SIG-M5 treated with dmso at 0.1 percent for 504 hours (cell line): ENCODE results near the gene DOK6.

ENCODE experiments used
- DNase-seq: peaks from one replicate; lab custom pipeline; 2025; ENCODE audit not compliant: unreplicated experiment; lab: John Stamatoyannopoulos, UW

Gene DOK6

DNA sequence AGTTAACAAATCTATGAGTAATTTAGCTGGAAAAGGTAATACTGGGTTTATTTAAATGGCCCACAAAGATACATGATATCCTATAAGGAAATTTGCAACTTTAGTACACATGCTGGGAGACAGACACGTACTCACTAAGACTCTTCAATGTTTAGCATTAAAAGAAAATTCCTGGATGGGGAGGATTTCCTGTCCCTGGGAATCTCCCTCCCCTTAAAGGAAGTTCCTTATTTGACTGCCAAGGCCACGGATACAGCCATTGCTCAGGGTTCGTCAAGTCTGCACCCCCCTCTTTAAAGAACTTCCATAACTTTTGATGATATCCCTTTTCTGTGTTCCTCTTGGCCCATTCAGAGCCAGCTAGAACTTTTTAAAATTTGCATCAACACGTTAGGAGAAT, 279.4 kb downstream of the DOK6 start:
- no peak for DNase-seq

GRCh38 chr18:69683176-69683575, 282.5 kb downstream of the DOK6 start:
- no peak for DNase-seq

DNA sequence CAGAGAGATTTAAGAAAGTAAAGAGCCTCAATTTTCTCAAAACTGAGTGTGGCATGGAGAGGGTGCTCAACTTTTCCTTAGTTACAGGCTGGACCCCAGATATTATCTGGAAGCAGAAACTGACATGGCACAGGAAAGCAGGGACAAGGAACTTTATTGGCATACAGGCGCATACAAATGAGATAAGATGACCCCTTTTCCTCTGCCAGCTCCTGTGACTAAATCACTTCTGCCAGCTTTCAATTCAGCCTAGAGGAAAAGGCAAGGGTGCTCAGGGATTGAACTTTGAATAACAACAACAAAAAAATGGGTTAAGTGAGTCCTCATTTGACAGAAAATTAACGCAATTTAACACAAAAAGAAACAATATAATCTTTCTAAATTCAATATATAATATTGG, 284.1 kb downstream of the DOK6 start:
- no peak for DNase-seq

GRCh38 chr18:69686861-69687260, 286.2 kb downstream of the DOK6 start:
- no peak for DNase-seq

GRCh38 chr18:69689121-69689759, 288.6 kb downstream of the DOK6 start:
- DNase-seq: no peak

DNA sequence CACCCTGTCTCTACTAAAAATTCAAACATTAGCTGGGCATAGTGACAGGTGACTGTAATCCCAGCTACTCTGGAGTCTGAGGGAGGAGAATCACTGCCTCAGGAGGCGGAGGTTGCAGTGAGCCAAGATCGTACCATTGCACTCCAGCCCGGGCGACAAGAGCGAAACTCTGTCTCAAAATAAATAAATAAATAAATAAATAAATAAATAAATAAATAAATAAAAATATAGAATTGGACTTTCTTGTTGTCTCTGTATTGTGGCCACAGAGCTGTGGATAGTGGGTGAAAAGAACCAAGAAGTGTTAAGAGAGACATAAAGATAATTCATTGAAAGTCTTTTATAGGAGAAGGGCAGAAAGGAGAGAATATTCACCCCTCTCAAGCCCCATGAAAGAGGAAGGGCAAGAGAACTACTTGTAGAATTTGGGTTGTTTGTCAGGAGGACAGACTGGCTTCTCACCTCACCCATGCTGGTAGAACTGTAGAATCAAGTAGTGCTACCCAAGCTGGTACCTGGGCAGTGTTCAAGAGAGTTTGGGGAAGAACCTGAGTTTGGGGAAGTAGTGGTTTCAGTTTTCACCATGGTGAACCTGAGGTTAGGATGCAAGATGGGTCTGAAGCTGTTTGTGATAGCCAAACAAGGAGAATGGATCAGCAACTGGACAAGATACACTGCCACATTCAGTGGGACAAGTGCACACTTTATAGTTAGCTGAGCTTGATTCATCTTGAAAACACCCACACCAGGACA, 290.5 kb downstream of the DOK6 start:
- DNase-seq: no peak

GRCh38 chr18:69697069-69697468, 296.4 kb downstream of the DOK6 start:
- no peak for DNase-seq

DNA sequence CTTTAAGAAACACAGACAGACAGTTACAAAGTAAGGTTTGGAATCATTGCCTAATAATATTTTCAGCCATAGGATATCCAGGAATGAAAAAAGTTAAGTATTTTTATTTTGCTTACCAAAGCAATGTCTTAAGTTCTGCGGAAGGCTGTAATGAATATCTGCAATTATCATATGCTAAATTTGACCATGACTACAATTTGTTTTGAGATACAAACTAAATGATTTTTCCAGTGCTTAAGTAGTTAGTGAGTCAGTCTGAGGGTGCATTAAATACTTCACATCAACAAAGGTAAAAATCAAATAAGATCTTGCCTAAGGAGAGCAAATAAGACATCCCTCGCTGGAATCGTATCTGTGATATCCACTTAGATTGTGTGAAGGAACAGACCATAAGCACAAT, 297.0 kb downstream of the DOK6 start:
- DNase-seq: no peak

DNA sequence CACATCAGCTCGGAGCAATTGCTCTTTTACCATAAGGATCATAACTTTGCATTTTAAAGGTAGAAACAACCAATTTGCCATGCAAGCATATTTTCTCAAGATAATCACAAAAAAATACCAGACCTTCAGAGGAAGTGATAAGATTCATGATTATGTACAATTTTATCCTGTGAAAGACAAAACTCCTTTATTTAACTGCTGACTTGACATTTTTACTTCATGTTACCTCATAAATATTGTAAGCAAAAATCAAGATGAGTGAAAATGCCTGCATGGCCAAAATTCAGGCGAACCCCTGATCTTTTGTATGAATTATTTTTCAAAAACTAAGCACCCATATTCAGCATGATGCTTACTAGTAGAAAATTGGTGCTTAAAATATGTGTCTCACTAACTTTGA, 300.6 kb downstream of the DOK6 start:
- DNase-seq: no peak

GRCh38 chr18:69703461-69703860, 302.8 kb downstream of the DOK6 start:
- DNase-seq: no peak

DNA sequence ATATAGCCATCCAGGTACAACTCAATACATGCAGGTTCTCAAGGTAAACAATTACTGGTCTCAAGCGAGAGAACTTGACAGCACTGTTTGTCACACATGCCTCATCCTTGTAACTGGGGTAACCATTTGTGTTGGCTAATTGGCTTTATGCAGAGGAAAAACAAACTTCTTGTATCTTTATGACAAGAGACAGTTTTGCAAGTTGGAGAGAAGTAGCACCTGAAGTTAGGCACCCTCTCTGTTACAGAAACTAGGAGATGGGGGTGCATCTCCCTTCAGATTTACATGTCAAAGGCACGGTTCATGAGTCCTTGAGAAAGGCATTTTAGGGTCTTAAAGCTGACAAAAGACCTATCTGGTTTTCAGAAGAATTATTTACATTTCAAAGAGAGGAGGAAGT, 305.3 kb downstream of the DOK6 start:
- DNase-seq: no peak

DNA sequence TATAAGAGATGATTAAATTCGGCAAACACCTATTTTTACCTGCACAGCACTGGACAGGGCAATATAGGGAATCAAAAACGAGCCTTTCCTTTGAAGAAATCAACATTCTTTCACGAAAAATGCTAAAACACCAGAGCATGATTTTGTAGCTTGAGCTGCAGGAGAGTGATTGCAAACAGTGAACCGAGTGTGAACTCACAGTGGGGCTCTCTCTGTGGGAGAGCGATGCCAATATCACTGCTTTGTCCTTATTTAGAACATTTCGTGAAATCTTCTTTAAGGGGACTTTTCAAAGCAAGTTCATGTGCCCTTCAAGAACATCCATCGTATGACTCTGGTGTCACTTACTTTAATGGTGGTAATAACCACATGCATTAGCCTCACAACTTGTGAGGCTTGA, 308.2 kb downstream of the DOK6 start:
- no peak for DNase-seq

DNA sequence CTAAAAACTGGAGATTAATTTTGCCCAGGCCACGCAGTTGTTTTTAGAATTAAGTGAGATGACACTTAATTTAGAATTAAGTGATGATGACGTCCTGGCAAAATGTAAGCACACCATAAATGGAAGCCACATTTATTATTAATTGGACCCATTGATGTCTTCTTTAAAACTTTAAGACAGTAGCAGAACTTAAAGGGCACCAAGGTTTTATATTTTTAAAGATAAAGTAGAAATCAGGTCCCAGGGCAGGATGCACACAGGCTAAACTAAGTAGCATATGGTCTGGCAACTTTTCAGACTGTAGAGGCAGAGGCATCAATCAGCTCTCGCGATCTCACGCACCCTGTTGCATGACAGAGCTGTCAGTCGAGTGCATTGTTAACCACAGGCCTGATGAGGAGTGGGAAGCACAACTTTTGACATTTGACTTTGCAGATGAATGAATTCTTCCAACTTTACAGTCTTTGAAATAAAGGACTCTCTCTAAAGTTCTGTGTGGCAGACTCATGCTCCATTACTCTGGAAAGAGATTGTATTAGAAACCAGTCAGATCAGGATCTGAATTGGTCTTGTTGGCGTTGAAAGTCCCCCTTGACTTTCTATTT, 314.6 kb downstream of the DOK6 start:
- DNase-seq: no peak

- no peak for DNase-seq
Observed at GRCh38 chr18:69717586-69717985, 316.9 kb downstream of the DOK6 start.

GRCh38 chr18:69718912-69719547, 318.3 kb downstream of the DOK6 start:
- DNase-seq: no peak

DNA sequence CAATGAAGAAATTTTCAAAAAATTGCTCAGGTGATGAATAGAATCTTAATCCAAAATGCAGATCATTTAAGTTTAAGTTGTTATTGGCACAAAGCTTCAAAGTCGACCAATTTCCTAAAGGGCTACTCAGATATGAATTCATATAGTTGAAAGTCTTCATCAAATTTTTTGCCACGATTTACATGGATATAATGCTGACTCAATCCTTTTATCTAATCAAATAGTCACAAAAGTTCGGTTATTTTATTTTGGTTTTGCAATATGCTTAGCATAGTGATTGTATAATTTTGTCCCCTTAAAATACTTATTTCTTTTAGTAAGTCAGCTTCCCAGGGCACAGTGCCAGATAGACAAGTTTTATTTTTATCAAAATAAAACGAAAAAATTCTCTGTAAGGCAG, 319.7 kb downstream of the DOK6 start:
- no peak for DNase-seq

DNA sequence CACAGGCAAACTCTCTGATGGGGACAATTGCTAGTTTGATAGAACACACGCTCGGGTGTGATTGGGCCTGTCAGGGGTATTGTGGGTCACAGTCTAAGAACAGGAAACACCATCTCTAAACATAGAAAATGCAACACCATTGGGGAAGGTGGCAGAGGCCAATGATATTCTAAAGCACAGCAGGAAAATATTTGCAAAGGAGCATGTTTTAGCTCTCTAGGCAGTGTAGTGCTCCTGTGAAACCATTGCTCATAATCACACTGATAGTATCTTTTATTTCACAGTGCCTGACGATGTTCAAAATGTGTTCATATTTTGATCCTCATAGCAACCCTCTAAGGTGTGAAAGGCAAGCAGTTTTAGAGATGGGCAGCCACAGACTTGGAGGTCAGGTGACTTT, 322.7 kb downstream of the DOK6 start:
- DNase-seq: no peak

- no peak for DNase-seq
Observed at GRCh38 chr18:69725009-69725408, 324.3 kb downstream of the DOK6 start.

GRCh38 chr18:69725855-69726508, 325.3 kb downstream of the DOK6 start:
- no peak for DNase-seq

- DNase-seq: no peak
Observed at GRCh38 chr18:69727912-69728572, 327.4 kb downstream of the DOK6 start.

GRCh38 chr18:69730664-69731063, 330.0 kb downstream of the DOK6 start:
- no peak for DNase-seq
